GF-D8 (cell line): Measurements from ENCODE around the gene ABHD1.

Experiments used
- DNase-seq: peaks from one replicate; lab custom pipeline; 2025; lab: John Stamatoyannopoulos, UW

The ABHD1 gene

DNA sequence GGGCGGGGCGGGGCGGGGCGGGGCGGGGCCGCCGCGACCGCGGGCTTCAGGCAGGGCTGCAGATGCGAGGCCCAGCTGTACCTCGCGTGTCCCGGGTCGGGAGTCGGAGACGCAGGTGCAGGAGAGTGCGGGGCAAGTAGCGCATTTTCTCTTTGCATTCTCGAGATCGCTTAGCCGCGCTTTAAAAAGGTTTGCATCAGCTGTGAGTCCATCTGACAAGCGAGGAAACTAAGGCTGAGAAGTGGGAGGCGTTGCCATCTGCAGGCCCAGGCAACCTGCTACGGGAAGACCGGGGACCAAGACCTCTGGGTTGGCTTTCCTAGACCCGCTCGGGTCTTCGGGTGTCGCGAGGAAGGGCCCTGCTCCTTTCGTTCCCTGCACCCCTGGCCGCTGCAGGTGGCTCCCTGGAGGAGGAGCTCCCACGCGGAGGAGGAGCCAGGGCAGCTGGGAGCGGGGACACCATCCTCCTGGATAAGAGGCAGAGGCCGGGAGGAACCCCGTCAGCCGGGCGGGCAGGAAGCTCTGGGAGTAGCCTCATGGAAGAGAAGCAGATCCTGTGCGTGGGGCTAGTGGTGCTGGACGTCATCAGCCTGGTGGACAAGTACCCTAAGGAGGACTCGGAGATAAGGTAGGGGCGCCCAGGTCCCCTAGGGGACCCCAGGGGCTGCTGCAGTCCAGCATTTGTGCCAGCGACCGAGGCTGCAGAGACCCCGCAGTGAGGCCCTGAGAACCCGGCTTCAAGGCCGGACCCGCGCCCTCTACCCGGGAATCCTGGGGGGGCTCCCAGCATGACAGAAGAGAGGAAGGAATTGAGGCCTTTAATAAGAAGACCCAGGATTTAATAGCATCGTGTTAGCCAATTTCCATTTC, 36.7 kb upstream of the ABHD1 start, which contains the start of gene KHK:
Gene KHK (plus strand): TSS at position 49 of the 870 bp plus-strand sequence. CDS start 488 bp downstream, at position 537.
- no peak for DNase-seq

DNA sequence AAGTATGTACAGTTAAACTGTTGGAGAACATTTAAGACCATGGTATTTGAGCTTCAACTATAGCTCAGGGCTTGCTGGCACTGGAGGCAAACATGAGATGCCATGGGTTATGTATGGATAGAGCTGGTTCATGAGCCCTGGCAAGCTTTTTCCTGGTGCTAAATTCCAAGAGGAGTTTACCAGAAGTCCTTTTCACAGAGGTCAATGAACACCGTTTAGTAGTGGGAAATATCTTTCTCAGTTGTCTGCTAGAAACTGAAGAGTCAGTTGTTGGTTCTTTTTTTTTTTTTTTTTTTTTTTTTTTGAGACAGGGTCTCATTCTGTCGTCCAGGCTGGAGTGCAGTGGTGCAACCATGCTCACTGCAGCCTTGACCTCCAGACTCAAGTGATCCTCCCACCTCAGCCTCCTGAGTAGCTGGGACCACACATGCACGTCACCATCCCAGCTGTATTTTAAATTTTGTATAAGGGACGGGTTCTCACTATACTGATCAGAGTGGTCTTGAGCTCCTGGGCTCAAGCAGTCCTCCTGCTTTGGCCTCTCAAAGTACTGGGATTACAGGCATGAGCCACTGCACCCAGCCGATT, 35.7 kb upstream of the ABHD1 start:
- DNase-seq: no peak

DNA sequence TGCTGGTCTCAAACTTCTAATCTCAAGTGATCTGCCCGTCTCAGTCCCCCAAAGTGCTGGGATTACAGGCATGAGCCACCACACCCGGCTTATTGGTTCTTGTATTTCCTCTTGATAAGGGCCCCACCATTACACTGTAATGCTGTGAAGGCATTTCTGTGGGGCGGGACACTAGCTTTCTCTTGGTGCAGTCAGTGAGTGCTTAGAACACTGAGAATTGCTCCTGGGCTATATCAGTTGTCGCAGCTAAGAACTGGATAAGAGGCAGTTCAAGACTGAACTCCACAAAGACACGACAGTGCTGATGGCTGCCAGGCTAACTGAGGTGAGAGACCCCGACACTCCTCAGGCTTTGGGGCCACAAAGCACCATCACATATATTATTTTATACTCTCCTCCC, 35.0 kb upstream of the ABHD1 start:
- no peak for DNase-seq

- no peak for DNase-seq
Observed at GRCh38 chr2:27089111-27089954, 34.3 kb upstream of the ABHD1 start.

DNA sequence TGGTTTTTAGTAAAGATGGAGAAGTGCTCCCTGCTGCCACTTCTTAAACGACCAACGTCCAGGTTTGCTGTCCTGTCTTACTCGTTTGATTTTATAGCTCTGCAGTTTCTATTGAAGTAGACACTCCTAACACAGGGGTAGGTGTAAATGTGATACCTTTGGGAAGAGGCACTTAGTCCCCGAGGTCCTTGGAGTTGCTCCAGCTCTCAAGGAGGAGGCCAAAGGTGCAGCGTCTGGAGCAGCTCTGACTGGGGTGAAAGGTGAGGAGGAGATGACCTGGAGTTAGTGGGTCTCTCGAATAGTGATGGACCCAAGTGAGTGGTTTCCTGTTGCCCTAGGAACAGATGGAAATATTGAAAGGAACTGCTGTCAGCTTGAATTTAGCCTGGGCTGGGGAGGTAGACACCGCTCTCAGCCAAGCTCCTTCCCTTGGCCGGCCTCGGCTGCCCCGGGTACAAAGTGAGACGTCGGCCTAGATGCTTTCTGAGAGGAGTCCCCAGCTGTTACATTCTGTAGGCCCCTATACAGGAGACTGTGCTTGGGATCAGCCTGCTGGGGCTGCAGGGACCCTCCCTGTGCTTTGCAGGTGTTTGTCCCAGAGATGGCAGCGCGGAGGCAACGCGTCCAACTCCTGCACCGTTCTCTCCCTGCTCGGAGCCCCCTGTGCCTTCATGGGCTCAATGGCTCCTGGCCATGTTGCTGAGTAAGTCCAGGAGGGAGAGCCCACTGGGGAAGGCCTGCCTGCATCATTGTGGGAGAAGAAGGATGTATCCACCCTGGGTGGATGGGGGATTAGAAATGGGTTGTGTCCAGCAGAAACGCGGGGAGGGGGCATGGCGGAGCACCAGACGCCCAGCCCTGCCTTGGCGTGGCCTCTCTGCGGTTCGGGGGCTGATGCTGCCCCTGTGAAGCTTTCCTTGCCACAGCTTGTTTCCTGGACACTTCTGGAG, 31.6 kb upstream of the ABHD1 start:
- no peak for DNase-seq

DNA sequence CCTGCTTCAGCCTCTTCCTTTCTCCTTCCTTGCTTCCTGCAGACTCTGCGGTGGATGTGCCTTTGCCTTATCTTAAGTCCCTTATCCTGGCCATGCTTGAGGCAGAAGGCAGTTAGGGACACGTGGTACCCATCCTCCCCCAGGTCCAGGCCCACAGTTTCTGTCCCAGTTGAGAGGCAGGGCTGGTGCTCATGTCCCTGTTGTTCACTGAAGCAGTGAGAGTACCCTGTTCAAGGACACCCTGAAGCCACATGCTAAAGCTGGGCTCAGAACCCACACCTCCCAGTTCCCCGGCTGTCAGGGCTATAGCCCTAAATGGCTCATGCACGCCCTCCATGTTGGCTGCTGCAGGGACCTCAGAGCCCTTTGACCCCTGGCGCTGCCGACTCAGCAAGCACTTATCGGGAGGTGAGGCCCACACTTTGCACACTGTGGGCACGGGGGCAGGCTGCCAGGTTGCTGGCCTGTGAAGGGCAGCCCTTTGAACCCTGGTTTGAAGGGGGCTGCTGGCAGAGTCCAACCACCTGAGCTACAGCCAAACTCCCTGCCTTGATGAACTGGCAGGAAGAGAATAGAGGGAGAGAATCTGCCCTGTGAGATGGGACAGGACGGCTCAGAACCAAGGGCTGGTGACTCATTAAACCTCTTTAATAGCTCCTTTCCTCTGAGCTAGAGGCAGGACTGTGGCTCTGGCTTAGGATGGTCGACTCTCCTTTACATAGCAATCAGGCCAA, 30.8 kb upstream of the ABHD1 start:
- DNase-seq: no peak

GRCh38 chr2:27093430-27094352, 29.9 kb upstream of the ABHD1 start:
- DNase-seq: no peak

DNA sequence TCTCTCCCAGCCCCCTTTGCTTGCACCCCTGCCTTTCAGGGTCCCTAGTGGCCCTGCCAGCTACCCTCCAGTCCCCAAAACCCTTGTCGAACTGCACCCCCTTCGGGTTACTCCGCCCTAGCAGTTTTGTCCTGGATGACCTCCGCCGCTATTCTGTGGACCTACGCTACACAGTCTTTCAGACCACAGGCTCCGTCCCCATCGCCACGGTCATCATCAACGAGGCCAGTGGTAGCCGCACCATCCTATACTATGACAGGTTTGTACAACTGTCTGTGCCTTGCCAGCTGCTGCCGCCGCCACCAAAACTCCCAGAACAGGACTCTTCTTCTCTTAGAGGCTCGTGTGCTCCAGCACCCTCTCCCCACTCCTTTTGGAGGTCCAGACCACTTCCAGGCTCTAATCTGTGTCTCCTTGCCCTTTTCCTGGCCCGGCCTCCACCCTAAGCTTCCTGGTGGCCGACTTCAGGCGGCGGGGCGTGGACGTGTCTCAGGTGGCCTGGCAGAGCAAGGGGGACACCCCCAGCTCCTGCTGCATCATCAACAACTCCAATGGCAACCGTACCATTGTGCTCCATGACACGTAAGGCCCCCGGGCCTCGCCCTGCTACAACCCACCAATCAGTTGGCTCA, 29.1 kb upstream of the ABHD1 start:
- DNase-seq: no peak

DNA sequence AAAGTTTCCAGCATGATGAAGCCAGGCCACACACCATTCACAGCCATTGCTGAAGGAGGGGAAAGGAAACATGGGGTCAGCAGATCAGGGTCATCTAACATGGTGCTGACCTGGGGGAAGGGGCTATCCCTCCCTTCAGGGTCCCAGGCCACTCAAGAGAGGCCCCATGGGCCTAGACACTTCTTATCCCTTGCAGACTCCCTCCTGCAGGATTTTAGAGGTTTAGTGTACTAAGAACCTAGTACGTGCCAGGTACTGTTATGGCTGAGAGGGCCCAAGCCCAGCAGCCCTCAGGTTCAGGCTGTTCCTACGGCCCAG, 28.2 kb upstream of the ABHD1 start:
- no peak for DNase-seq

DNA sequence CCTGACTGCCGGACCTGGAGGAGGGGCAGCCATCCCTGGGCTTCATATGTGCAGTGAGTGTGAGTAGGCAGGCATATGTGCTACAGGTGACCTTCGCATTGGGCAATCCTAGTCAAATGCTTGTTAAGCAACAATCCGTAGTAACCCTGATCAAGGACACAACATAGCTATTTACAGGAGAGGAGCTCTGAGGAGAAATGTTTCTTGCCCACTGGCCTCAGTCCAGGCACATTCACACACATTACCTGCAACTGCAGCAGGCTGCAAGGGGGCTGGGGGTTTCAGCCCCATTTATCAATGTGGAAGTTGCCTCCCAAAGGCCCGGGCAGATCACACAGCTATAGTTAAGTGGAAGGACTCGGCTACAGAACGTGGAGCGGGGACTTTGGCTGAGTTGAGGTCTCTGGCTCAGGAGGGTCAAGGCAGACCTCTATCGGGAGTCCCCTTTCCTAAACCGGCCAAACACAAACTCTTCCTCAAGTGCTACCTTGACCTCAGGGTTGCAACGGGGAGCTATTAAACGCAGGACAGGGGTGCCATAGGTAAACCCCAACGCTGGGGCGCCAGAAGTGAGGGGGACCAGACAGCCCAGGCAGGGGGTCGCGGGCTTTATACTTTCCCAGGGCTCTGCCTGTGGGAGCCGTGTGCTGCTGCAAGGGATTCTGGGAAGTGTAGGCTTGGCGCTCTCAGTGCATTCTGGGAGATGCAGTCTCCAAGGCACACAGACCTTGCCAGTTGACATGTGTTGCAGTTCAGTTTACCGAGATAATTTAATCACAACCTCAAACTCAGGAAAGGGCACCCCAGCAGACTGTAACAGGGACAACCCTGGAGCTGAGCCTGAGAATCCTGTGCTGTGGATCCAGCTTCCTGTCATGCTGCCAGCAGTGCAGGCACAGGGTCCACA, 27.6 kb upstream of the ABHD1 start:
- DNase-seq: no peak

GRCh38 chr2:27096748-27097297, 26.8 kb upstream of the ABHD1 start:
- DNase-seq: no peak

- no peak for DNase-seq
Observed at GRCh38 chr2:27097341-27097740, 26.3 kb upstream of the ABHD1 start.

GRCh38 chr2:27099334-27099955, 24.2 kb upstream of the ABHD1 start:
- DNase-seq: no peak

GRCh38 chr2:27100036-27100435, 23.6 kb upstream of the ABHD1 start:
- DNase-seq: no peak

- DNase-seq: no peak
Observed at GRCh38 chr2:27102329-27102728, 21.3 kb upstream of the ABHD1 start.

- DNase-seq: no peak
Observed at GRCh38 chr2:27105981-27106380, 17.6 kb upstream of the ABHD1 start.

GRCh38 chr2:27108221-27108620, 15.4 kb upstream of the ABHD1 start:
- no peak for DNase-seq

DNA sequence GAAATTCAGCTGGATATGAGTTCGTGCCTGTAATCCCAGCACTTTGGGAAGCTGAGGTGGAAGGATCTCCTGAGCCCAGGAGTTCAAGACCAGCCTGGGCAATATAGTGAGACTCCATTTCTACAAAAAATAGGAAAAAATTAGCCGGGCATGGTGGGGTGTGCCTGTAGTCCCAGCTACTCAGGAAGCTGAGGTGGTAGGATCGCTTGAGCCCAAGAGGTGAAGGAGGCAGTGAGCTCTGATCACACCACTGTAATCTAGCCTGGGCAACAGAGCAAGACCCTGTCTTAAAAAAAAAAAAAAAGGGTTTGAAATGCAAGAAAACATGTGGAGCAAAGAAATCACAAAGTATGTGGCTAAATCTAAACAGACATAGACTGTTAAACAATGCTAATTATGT, 14.5 kb upstream of the ABHD1 start:
- DNase-seq: no peak
